ENCODE results near the gene SCGB3A1.

SCGB3A1 gene

DNA sequence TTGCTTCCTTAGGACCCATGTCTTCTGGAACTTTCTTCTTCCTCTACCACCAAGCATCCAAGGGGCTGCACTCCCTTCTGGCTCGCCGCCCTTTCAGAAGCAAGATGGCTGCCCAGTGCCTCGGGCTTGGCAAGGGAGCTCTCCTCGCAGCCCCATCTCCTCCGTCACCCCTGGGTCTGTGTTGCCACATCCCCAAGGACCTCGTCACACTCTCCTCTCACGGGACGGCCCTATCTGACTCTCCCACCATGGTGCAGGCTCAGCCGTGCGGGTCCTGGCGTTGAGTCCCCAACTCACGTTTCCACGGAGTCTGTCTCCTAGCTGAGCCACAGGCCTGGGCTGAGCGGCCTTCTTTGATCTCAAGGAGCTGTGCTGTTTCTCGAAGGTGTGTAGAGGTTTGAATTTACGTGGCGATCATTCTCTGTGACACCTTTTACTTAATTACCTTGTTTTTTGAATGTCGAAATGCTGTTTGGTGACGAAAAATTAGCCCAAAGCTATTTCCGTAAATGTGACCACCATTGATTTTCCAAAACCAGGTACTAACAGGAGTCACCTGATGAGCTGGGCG, 15.0 kb upstream of the SCGB3A1 start:
- in situ Hi-C loops (cut with MboI; ENCODE audit: low sequenced_read_pairs) = no loop called here

DNA sequence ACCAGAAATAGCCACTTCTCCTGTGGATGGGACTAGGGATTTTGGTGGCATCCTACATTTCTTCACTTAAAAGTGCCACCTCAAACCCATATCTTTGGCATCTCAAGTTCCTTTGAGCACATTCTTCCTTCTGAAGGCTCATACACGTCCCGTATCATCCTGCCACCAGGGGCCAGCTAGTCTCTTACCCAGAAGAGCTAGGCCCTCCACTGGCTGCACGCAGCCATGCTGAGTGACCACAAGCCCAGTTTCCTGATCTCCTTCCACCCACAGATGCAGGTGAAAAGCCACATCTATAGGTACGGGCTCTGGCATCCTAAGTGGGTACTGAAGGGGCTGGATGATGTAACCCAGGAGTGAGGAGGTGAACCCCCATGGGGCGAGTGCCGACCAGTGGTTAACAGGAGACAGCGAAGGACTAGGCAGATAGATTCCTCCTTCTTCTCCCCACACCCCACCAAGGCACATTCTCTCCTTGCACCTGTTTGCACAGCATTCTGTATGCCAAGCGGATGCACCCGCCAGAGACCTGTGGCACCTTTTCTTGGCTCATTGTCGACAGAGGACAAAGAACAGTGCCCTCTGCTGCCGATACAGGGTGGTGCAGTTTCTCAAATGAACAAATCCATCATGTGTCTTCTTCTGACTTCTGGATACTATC, 14.4 kb upstream of the SCGB3A1 start:
- in situ Hi-C loops (cut with MboI; ENCODE audit: low sequenced_read_pairs) = no loop called here

DNA sequence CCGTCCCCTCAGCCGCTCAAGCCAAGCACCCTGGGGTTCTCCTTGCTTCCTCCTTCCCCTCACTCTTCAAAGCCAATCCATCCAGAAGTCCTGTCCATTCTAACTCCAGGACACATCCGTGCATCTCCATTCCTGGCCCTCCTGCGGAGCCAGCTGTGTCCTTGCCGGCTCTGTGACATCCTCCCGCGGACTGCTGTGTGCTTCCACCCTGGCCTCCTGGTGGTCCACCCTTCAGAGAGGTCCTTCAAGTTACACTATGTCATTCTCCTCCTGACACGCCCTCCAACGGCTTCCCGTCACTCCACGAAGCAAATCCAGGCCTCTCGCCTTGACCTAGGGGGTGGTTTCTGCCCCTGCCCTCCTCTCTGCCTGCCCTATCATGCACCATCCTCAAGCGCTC, 13.0 kb upstream of the SCGB3A1 start:
- in situ Hi-C loops (cut with MboI; ENCODE audit: low sequenced_read_pairs) = no loop called here

DNA sequence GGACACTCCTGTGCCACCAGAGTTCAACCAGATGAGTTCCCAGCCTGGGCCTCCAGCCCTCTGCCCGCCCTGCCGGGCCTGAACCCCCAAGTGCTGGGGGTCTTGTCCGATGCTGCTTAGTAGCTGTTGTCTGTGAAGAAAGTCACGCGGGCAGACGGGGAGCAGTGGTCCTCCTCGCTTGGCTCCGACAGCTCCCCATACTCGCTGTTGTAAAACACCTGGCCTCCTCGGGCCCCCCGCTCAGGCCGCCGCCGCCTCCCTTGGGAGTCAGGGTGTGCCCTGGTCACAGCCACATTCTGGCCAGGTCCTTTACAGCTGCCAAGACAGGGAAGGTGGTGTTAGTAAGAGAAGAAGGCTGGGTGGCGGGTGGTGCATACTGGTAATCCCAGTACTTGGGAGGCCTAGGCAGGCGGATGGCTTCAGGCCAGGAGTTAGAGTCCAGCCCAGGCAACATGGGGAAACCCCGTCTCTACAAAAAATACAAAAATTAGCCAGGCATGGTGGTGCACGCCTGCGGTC, 11.8 kb upstream of the SCGB3A1 start:
- in situ Hi-C loops (cut with MboI; ENCODE audit: low sequenced_read_pairs) = no loop called here

DNA sequence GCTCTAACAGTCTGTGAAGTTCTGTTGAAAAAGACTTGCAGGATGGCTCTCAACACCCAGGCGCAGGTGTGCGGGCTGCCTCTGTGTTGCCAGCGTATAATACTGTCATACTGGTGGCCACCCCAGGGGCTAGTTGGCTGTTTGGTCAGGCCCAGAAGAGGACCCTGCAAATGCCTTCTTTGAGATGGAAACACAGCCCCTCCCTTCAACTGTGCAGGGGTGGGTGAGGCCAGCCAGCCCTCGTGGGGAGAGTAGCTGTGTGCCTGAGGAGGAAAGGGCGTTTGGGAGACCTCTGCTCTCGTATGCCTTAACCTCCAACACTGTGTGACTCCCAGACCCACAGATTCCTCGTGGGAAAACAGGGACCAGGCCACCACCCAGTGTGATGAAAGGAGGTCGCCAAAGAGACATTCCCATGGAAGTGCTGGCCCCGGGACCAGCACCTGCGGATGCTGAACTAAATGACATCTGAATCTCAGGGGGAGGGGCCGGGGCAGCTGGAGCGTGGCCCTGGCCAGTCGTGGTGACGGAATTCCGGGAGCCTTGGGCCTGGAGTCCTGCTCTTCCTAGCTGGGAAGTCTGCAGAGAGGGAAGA, 11.3 kb upstream of the SCGB3A1 start:
- in situ Hi-C loops (cut with MboI; ENCODE audit: low sequenced_read_pairs) = no loop called here

DNA sequence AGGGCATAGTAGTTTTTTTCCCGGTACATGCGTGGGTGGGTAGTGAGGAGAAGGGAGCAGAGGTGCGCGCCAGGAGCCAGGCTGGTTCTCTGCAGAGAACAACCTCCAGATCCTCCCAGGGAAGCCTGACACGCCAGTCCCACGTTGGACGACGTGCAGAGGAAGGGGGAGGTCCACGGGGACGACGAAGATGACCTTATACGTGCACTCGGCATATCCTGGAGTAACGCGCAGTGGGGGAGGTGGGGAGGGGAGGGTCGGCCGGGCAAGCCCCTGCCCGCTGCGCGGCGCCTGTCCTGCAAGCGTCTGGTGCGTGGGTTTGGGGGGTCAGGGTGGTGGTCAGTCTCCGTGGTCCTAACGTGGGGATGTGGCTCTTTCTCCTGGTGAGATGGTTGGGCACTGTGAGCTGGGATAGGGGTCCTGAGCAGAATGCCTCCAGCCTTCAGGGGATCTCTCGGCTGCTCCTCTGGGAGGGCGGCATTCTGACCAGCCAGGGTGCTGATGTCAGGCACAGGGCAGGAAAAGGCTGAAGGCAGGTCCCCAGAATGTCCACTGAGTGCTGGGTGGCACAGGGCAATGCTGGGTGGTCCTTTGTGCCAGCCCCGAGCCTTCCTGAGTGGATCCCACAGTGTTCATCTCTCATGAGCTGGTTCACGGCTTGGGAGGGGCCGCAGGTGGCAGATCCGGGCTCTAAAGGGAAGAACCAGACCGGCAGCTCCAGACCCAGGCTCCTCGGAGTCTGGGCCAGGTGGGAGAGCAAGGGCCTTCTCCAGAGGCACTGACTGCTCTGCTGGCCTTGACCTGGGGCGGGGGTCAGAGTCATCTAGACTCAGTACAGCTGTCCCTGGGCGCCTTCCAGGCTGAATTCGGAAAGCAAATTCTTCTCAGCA, 10.5 kb upstream of the SCGB3A1 start:
- in situ Hi-C loops (cut with MboI; ENCODE audit: low sequenced_read_pairs) = no loop called here

DNA sequence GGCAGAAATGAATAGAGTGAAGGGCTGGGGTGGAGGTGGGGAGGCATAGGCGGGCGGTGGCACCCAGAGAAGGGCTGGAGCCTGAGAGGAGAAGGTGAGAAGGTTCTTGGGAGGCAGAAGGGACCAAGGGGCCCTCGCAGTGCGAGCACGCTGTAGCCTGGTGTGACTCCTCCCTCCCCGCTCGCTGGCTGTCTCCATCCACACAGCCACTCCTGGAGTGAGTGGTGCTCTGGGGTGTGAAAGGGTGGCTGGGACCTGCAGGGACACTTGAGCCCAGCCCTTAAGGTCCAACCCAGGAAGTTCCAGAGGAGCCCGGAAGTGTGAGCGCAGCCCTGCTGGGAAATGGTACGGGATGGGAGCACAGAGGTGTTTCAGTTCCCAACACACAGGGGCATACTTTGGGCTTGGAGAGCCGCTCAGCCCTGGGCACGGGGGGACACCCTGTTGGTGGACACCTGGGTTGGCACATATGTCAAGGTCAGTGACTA, 9.3 kb upstream of the SCGB3A1 start:
- in situ Hi-C loops (cut with MboI; ENCODE audit: low sequenced_read_pairs) = no loop called here

DNA sequence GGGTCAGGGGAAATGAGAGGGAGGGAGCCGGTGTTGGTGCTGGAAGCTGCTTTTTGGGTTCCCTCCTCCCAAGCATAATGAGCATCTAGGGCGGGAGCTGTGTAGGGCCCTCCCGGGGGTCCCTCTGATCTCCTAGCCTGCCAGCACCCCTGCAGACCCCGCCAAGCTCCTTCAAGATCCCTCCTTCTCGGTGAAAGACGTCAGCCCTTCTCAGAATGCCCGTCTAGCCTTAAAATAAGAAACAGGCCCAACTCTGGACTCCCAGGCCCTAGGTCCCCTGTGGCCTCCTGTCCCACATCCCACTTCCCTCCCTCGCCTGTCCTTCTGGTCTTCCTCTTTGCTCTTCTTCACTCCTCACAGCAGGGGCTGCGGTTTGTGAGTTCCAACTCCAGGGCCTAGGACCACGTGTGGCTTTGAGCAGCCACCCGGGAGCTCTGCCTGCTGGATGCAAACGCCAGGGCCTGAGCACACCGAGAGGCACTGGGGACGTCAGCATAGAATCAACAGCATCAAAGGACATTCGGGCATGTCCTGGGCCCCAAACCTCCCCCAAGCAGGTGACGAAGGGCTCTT, 8.8 kb upstream of the SCGB3A1 start:
- in situ Hi-C loops (cut with MboI; ENCODE audit: low sequenced_read_pairs) = no loop called here

DNA sequence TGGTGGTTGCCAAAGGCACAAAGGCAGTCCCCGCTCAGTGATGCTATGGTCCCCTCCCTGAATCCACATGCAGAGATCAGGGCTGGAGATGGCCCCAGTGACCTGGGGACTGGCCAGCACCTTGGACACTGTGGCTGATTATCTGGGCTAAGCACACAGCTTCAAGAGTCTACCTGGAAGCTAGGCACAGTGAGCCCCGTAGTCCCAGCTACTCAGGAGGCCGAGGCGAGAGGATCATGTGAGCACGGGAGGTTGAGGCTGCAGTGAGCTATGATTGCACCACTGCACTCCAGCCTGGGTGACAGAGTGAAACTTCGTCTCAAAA, 8.3 kb upstream of the SCGB3A1 start:
- in situ Hi-C loops (cut with MboI; ENCODE audit: low sequenced_read_pairs) = no loop called here

DNA sequence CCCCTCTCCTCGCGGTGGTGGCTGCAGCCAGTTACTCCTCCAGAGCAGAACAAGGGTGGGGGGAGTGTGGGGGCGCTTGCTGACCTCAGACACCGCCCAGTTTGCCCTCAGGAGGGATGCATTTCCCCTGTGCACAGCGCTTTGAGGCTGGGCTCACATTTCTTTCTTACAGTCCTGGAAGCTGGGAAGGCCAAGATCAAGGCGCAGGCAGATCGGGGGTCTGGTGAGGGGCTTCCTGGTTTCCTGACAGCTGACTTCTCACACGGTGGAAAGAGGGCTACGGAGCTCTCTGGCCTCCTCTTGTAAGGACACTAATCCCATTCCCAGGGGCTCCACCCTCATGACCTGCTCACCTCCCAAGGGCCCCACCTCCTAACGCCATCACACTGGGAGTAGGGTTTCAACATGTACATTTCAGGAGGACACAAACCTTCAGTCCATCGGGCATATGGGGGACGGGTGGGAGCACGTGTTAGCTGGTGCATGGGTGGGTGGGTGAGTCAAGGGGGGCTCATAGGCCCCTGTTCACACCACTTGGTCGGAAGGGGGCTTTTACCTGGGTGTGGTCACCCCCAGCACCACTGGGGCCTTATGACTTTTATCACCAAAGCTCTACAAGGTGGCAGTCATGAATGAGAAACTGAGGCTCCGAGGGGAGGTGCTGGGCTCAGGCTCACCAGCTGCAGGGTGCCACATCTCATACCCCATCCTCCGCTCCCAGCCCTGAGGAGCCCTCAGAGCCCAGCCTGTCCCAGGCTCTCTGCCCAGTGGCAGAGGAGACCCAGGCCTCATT, 7.7 kb upstream of the SCGB3A1 start:
- in situ Hi-C loops (cut with MboI; ENCODE audit: low sequenced_read_pairs) = no loop called here

DNA sequence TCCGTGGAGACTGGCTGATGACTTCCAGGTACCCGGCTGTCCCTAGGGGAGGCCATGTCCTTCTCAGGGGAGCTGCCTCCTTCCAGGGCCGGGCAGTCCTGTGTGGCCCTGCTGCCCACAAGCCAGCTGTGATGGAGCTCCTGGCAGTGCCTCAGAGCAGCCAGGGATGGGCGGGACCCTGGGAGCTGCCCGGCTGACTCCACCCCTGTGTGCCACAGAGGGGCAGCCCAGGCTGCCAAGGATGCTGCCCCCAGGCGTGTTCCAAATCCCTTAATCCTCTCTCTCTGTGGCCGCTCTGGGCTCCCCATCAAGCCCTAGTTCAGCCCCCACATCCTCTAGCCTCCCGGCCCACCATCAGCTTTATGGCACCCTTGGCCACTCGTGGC, 7.0 kb upstream of the SCGB3A1 start:
- in situ Hi-C loops (cut with MboI; ENCODE audit: low sequenced_read_pairs) = no loop called here

DNA sequence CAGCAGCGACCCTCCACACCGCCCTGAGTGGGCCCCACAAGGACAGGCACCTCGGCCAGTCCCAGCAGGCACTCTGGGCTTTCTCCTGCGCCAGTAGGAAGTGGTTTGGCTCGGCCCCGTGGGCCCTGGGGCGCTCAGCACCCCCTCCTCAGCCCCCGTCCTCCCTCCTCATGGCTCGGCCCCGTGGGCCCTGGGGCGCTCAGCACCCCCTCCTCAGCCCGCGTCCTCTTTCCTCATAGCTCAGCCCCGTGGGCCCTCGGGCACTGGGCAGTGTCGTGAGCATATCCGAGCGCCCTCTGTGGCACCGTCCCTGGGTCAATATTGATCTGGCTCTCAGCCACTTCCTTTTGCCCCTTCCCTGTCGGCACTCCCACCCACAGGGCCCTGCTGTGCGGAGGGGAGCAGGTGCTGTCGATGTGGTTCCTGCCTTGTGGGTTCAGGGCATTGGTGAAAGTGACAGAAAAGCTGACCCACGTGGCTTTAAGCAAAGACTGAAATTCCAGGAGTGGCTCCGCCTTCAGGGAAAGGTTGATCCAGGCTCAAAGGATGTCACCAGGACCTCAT, 5.5 kb upstream of the SCGB3A1 start:
- in situ Hi-C loops (cut with MboI; ENCODE audit: low sequenced_read_pairs) = no loop called here

DNA sequence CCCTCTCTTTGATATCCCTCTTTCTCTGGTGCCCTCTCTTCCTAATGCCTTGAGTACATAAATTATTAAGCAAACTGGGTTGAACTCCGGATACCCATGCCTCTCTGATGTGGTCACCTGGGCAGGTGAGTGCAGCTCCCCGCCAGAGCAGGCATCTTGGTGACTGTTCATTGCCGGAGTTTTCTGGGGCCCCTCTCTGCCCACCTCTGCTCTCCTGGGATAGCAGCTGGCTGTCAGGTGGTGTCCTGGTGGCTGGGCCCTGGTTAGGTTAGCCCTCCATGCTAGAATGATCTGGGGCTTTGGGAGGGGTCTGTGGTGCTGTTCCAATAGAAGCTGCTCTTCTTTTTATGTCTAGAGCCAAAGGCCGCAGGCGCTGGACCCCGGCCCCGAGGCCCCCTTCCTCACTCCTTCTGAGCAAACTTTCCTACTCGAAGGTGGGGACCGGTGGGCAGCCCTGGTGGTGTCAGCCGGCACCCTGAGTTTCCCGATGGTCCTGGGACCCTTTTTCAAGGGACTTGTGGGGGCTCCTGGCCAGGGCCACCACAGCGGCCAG, 4.9 kb upstream of the SCGB3A1 start:
- in situ Hi-C loops (cut with MboI; ENCODE audit: low sequenced_read_pairs) = no loop called here

DNA sequence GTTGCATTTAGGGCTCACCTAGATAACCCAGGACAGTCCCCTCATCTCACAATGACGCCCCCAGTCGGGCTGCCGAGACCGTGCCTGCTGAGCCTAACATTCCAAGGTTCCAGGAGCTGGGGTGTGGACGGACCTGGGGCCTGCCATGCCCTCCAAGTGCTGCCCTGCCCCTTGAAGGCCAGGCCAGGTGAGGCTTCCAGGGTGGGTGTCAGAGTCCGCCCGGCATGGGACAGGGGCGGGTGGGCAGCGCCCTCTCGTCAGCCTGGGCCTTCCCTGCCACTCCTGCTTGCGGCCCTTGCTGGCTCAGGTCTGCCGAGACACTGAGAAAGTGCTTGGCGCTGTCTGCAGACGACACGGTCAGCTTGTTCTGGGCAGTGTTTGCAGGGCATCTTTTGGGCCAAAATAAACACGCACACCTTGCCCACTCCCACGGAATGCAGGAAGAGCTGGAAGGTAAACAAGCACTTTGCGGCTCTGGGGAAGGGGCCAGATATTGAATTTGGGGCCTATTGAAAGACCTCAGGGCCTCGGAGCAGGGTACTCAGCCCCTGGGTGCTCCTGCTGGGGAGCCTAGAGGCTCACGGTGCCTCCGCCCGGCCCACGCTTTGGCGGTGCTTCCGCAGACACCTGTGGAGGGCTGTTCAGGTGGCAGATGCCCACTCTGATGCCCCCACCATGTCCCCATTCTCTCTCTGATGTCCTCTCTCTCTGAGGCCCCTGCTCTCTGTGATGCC, 4.2 kb upstream of the SCGB3A1 start:
- in situ Hi-C loops (cut with MboI; ENCODE audit: low sequenced_read_pairs) = no loop called here

DNA sequence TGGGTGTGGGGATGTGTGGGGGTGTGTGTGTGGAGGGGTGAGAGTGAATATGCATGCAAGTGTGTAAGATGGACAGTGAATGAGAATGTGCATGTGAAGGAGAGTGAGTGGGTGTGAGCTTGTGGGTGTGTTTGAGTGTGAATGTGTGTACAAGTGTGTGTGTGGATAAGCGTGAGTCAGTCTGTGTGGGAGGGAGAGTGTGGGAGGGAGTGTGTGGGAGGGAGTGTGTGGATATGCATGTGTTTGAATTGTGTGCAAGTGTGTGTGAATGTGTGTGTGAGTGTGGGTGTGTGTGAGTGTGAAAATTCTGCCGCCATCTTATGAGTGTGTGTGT, 3.7 kb upstream of the SCGB3A1 start:
- in situ Hi-C loops (cut with MboI; ENCODE audit: low sequenced_read_pairs) = no loop called here

DNA sequence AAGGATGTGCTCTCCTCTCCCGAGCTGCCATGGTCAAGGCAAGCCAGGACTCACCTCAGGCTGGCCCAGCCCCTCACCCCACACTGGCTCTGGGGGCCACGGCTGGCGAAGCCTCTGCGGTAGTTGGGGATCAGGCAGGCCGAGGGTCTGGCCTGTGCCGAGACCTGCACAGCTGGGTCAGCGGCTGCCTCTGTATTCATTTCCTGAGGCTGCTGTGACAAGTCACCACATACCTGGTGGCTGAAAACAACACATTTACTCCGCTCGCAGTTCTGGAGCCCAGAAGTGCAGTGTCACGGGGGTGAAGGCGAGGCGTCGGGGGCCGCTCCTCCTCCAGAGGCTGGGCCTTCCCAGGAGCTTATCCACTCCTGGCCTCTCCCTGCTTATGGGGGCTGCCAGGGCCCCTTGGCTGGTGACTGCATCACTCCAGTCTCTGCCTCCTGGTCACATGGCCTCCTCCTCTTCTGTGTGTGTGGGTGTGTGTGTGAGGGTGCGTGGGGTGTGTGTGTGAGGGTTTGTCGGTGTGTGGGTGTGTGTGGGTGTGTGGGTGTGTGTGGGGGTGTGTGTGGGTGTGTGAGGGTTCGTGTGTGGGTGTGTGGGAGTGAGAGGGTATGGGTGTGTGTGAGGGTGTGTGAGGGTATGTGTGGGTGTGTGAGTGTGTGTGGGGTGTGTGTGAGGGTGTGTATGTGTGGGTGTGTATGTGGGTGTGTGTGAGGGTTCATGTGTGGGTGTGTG, 3.2 kb upstream of the SCGB3A1 start:
- in situ Hi-C loops (cut with MboI; ENCODE audit: low sequenced_read_pairs) = no loop called here

DNA sequence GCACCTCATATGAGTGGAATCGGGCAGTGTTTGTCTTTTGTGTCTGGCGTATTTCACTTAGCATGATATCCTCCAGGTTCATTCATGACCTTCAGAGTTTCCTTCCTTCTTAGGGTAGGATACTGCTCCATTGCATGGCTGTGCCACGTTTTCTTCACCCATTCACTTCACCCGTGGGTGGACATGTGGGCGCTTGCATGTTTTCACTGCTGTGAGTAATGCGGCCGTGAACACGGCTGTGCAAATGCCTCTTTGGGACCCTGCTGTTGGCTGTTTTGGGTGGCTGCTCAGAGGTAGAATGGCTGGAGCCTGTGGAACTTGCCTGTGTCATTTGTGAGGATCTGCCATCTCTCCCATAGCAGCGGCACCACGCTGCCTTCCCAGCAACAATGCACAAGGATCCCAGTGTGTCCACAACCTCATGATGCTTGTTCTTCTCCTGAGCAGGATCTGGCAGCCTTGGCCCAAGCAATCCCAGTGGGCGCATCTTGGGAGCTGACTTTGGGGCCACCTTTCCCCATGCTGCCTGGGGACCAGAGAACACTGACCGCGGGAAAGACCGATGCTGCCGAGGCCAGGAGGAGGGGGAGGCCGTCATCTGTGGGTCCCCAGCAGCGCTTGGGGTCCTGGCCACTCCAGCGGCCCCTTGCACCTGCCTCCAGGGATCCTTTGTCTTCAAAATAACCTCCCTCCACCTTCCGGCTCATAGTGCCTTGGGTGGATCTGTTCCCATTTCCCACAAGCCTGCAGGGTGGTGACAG, 2.3 kb upstream of the SCGB3A1 start:
- in situ Hi-C loops (cut with MboI; ENCODE audit: low sequenced_read_pairs) = no loop called here

DNA sequence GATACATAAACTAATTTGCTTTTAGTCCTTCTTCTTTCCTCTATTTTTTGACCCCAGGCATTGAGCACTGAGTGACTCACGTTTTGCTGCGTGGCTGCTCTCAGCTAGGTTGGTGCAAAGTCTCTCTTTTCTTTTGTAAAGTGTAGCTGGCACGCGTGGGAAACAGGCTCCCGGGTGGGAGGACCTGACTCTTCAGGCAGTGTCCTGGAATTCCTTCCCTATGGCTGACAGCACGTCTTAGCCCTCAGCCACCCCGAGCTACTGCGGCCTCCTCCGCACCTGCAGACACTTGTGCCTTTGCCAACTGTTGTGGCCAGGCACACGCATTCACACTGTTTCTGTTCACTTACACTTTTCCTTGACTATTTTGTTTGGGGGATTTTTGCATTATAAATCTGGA, 877 bp upstream of the SCGB3A1 start:
- in situ Hi-C loops (cut with MboI; ENCODE audit: low sequenced_read_pairs) = no loop called here
